Activated CD4-positive, alpha-beta T cell treated with anti-CD3 and anti-CD28 coated beads for 24 hours (primary cell): ENCODE measurements around the gene MED13L.

Experiments
- DNase-seq, 2 donors: peaks; one replicate each; pipeline ENCODE4 v3.0.0-alpha.2; 2020; ENCODE audit warnings: low read depth in 2 of 2

MED13L gene

DNA sequence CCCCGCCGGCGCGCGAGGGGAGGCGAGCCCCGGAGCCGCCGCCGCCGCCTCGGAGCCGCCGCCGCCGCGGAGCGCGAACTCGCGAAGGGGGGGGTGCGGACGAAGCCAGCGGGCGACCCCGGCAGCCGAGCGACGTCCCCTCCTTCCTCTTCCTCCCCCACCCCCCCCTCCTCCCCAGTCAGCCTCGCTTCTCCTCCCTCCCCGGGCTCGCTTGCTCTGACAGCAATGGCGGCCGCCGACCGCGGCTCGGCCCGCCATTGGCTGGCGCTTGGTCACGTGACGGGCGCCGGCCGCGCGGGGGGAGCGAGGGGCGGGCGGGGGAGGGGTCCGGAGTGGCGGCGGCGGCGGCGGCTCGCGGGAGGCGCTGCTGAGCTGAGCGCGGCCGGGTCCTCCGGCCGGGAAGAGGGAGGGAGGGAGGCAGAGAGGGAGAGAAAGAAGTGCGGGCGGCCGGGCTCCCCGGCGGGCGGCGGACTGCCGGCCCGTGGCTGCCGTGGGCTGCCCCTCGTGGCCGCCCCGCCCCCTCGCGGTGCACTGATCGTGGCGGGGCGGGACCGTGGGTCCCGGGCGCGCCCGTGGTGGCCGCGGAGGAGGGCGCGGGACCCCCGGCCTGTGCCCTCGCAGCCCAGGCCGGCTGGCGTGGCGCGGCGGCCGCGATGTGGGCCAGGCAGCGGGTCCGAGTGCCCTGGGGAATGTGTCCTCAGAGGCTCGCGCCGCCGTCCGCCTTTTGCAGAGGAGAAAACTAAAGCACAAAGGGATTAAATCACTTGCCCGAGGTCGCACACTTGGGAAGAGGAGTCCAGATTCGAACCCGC is at the start of gene MED13L:
Gene MED13L, minus strand, starts transcription at position 227 of the 812 bp plus-strand sequence. CDS start 562 bp downstream, outside the sequence.
- peak; percentile 74 to 85 for DNase-seq

- no peak for DNase-seq
Measured at GRCh38 chr12:116325336-116325664, 47.8 kb upstream of the MED13L start.

- DNase-seq: no peak
Measured at GRCh38 chr12:116324654-116325335, 47.3 kb upstream of the MED13L start.

DNA sequence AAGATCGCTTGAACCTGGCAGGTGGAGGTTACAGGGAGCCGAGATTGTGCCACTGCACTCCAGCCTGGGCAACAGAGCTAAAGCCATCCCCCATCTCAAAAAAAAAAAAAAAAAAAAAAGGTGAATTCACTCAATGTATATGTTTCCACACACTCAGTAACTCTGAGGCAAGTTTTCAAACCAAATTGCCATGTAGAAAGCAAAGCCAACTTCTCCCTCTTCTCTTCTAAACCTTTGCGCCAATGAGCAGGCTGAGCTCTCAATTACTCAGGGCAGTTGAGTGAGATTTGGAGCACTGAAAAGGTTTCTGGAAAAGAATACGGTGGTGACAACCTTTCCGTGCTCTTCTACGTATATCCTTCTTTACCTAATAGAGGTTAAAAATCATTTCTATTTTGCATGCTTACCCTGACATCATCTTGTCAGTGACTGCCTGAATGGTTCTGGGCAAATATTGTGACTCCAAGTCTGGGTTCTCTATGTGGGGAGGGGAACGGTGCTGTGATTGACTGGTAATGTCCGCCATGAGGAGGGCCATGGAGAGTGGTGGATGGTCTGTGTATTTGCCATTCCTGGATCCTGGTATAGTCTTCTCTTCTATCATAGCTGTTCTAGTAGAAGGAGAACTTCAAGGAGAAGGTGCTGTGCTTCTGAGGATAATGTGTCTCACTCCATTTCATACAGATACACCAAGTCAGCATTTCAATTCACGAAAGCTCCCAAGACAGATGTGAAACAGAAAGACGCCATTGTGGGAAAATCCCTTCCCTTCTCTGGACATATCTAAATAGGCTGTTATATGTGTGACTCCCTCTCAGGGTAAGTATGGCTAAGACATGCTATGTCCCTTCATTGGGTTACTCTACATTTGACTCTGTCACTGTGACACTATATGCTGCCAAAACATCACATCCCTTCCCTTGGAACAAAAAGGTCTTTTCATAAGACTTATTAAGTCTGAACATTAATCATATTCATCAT is 46.2 kb upstream of the MED13L start:
- no peak for DNase-seq

DNA sequence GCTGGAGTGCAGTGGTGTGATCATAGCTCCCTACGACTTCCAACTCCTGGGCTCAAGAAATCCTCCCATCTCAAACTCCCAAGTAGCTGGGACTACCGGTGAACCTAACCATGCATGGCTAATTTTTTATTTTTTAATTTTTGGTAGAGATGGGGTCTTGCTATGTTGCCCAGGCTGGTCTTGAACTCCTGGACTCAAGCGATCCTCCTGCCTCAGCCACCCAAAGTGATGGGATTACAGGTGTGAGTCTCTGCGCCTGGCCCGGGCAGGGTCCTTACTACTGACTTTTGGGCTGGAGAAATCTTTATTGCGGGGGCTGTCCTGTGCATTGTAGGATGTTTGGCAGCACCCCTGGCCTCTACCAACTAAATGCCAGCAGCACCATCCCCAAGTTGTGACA is 44.4 kb upstream of the MED13L start:
- DNase-seq: no peak

GRCh38 chr12:116320791-116321217 is 43.3 kb upstream of the MED13L start:
- DNase-seq: no peak

DNA sequence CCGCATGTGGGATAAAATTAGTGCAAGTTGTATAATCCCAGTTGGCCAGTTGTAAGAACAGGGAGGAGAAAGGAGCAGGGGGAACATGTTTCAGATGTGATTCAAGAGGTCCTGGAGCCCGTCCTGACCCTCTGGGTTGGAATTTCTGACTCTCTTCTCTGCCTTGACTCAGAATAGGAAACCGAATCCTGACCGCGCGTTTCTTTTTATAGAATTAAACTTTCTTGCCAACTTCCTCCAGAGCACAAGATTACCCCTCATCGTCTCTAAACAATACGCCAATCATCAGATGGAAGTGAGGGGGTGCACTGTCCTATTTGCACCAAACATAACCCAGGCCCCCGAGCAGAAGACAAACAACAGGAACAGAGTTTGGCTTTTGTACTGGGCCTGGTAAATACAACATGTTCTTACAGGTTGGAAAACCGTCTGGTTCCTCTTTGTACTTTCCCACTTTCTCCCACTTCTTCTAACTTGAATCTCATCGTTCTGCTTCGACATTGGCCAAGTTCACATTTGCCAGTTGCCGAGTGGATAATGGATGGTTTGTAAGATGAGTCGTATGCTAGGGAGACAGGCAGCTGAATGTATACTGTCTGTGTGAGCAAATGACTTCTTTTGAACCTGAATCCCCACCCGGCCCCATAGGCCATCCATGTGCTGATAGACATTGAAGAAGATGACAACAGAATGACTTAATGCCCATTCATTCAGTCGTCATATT is 42.6 kb upstream of the MED13L start:
- DNase-seq: peak; percentile 7 to 9

- no peak for DNase-seq
Measured at GRCh38 chr12:116319233-116319897, 41.9 kb upstream of the MED13L start.

- no peak for DNase-seq
Measured at GRCh38 chr12:116318576-116319232, 41.2 kb upstream of the MED13L start.

GRCh38 chr12:116317986-116318575 is 40.6 kb upstream of the MED13L start:
- DNase-seq: no peak

DNA sequence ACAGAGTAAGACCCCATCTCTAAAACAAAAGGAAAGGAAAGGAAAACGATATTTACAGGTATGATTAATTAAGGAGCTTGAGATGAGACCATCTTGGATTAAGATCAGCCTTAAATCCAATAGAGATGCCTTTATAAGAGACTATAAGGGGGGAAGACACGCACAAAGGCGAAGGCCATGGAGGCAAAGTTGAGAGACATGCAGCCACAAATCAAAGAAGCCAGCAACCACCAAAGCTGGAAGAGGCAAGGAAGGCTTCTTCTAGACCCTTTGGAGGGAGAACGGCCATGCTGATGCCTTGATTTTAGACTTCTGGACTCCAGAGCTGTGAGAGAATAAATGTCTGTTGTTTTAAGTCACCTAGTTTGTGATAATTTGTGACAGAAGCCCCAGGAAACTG is 39.6 kb upstream of the MED13L start:
- no peak for DNase-seq

GRCh38 chr12:116314477-116314876 is 37.0 kb upstream of the MED13L start:
- no peak for DNase-seq

DNA sequence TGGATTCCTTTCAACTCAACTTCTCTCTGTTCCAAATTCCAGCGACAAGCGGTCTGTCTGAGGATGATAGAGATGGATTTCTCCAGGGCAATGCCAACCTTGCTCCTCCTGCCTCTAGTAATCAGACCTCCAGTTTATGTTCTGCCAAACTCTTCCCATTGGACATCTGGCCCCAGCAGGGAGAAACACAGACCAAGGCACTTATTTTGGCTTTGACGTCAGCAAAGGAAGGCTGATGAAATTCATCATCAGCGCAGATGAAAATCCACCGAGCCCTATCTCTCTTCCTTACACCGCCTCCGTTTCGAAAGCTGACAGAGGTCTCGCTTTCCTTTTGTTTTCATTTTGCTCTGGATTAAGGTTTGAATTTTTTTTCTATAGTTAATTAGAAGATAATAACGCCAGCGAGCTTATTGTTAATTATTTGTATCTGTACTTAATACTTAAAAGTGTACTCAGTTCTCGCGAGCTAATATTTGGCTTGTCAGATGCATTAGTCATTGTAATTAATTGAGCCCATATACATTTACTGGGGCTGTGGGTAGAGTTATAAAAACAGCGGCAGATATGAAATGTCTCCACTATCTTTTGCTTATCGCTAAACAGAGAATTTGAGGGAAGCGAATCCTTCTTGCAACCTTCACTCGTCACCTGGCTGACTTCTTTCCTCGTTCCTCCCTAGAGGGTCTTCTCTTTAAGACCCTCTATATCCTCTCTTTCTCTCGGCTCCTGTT is 35.9 kb upstream of the MED13L start:
- no peak for DNase-seq

GRCh38 chr12:116310082-116310481 is 32.6 kb upstream of the MED13L start:
- no peak for DNase-seq

- no peak for DNase-seq
Measured at GRCh38 chr12:116309343-116309742, 31.9 kb upstream of the MED13L start.

- no peak for DNase-seq
Measured at GRCh38 chr12:116308647-116309046, 31.2 kb upstream of the MED13L start.

DNA sequence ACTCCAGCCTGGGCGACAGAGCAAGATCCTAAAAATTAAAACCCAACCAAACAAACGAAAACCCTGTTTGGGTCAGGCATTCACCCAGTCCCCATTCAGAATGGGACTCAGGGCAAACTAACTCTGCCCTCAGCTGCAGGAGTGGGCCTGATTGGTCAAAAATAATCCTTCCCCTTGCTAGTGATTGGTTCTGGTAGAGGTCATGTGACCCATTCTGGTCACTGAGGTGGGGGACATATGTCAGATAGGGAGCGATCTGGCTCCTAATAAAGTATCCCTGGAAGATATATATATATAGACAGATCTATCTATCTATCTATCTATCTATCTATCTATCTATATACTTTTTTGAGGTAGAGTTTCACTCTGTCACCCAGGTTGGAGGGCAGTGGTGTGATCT is 29.5 kb upstream of the MED13L start:
- DNase-seq: no peak

DNA sequence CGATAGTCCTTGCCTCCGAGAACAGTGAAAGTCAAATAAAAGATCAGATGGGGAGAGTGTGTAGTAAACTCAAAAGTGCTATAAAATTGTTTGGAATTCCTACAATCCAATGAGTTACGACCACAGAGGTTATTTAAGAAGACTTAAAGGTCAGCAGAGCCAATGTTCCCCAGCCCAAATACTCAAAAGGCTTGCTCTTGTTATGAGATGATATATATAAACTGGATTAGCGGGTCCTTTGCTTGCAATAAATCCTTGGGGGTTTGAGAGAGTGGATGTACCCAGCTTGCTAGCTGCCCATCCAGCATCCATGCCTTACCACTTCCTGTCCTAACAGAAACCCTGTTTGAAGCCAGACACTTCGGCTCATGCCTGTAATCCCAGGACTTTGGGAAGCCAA is 29.0 kb upstream of the MED13L start:
- DNase-seq: no peak

DNA sequence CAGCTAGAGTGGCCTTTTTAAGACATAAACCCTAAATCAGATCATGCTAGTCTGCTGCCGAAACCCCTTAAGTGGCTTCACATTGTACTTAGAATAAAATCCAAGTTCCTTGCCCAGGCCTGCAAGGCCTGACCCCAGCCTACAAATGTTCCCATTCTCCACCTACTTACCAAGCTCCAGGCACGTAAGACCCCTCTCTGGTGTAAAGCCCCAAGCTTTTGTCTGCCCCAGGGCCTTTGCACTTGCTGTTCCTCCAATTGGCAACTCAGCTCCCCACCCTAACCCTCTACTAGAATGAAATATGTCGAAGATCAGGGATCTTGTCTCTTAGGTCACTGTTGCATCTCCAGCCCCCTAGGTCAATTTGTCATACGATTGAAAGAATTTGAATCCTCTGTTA is 27.1 kb upstream of the MED13L start:
- DNase-seq: no peak
